Breast epithelium (tissue), 3 donors: Measurements from ENCODE around the gene NCKAP5.

Source experiments
- CTCF ChIP-seq, 3 donors: fragments of 450-650 bp; IDR thresholded peaks; one replicate each; pipeline ENCODE4 v1.5.1; 2016 to 2017; ENCODE audit warnings: antibody characterized with exemption in 3 of 3, mild to moderate bottlenecking in 3 of 3, moderate library complexity in 3 of 3
- POLR2A ChIP-seq: fragments of 450-650 bp; IDR thresholded peaks from one replicate; pipeline ENCODE4 v1.6.1; 2016; ENCODE audit warnings: antibody characterized with exemption, mild to moderate bottlenecking, moderate library complexity
- POLR2AphosphoS5 ChIP-seq, 3 donors: sonication (generic); formaldehyde crosslinking; IDR thresholded peaks; one replicate each; pipeline ENCODE4 v1.6.1; 2017; ENCODE audit warnings: antibody characterized with exemption in 3 of 3

- TF ChIP-seq CTCF (IDR thresholded peaks at IDR 0.05) (peak; percentile 57 to 74 (median 72)), POLR2A (no peak), POLR2AphosphoS5 (IDR thresholded peaks at IDR 0.05) (no peak)
These were observed 7.0 kb downstream of the NCKAP5 start for GRCh38 chr2:133561045-133561852.
